HepG2 (cell line): Measurements from ENCODE around the gene RSAD2. TPM values are rescaled to one million over a fixed set of nuclear protein-coding genes. Genes with fewer than 3 reads are reported as not detected.

Experiments
- BORCS8-MEF2B ChIP-seq: sonication (generic); formaldehyde crosslinking; IDR thresholded peaks from 2 replicates; pipeline ENCODE4 v1.8.0; 2022; ENCODE audit warnings: mild to moderate bottlenecking, missing genetic modification reagents
- BRD4 ChIP-seq: sonication (generic); formaldehyde crosslinking; IDR thresholded peaks from 2 replicates; pipeline ENCODE4 v1.4.0; 2020; ENCODE audit warnings: missing genetic modification reagents
- CREBL2 ChIP-seq: sonication (generic); formaldehyde crosslinking; IDR thresholded peaks from 2 replicates; pipeline ENCODE4 v1.8.1; 2023; ENCODE audit warnings: missing genetic modification reagents, mild to moderate bottlenecking, borderline replicate concordance
- FUBP1 ChIP-seq: sonication (generic); formaldehyde crosslinking; IDR thresholded peaks from 2 replicates; pipeline ENCODE4 v1.5.1; 2020; ENCODE audit warnings: missing genetic modification reagents, mild to moderate bottlenecking, borderline replicate concordance
- GLI4 ChIP-seq: sonication (generic); formaldehyde crosslinking; IDR thresholded peaks from 2 replicates; pipeline ENCODE4 v1.5.1; 2020; ENCODE audit warnings: missing genetic modification reagents, mild to moderate bottlenecking, moderate library complexity, borderline replicate concordance
- GTF2F1 ChIP-seq: fragments of 150-350 bp; IDR thresholded peaks from 2 replicates; pipeline ENCODE4 v1.6.1; 2014; ENCODE audit warnings: low read length
- HMGXB4 ChIP-seq, 2 experiments: sonication (generic) in 1 of 2; formaldehyde crosslinking in 1 of 2; IDR thresholded peaks; 2 replicates each; pipeline versions ENCODE4 v1.4.0 to v1.6.1; 2018 to 2020; ENCODE audit warnings: missing genetic modification reagents in 2 of 2, borderline replicate concordance in 1 of 2, low read depth in 1 of 2, mild to moderate bottlenecking in 1 of 2, missing biosample characterization in 1 of 2
- HNRNPH1 ChIP-seq: fragments of 200-400 bp; formaldehyde crosslinking; optimal IDR thresholded peaks from 2 replicates; pipeline ENCODE3; 2017; ENCODE audit warnings: mild to moderate bottlenecking, low read depth, low read length
- IRF9 ChIP-seq: sonication (generic); formaldehyde crosslinking; IDR thresholded peaks from 2 replicates; pipeline ENCODE4 v1.8.0; 2022; ENCODE audit warnings: missing genetic modification reagents, mild to moderate bottlenecking, borderline replicate concordance
- RFX3 ChIP-seq: IDR thresholded peaks from 2 replicates; pipeline ENCODE4 v1.6.1; 2016; ENCODE audit warnings: missing biosample characterization, missing genetic modification reagents
- SIX4 ChIP-seq: sonication (generic); formaldehyde crosslinking; IDR thresholded peaks from 2 replicates; pipeline ENCODE4 v1.4.0; 2020; ENCODE audit warnings: missing genetic modification reagents
- SMYD3 ChIP-seq: sonication (generic); formaldehyde crosslinking; IDR thresholded peaks from 2 replicates; pipeline ENCODE4 v1.8.1; 2023; ENCODE audit warnings: mild to moderate bottlenecking, missing genetic modification reagents
- SNRNP70 ChIP-seq: fragments of 200-400 bp; formaldehyde crosslinking; IDR thresholded peaks from 2 replicates; pipeline ENCODE4 v1.6.1; 2017; ENCODE audit warnings: mild to moderate bottlenecking, low read depth, low read length, moderate library complexity
- SP4 ChIP-seq: sonication (generic); formaldehyde crosslinking; IDR thresholded peaks from 2 replicates; pipeline ENCODE4 v1.8.1; 2023; ENCODE audit warnings: mild to moderate bottlenecking, missing genetic modification reagents
- SSRP1 ChIP-seq: IDR thresholded peaks from 2 replicates; pipeline ENCODE4 v1.6.1; 2016; ENCODE audit warnings: control low read depth
- THAP7 ChIP-seq: sonication (generic); formaldehyde crosslinking; IDR thresholded peaks from 2 replicates; pipeline ENCODE4 v1.8.1; 2023; ENCODE audit warnings: mild to moderate bottlenecking, missing genetic modification reagents
- TP53 ChIP-seq: sonication (generic); formaldehyde crosslinking; conservative IDR thresholded peaks from 2 replicates; pipeline ENCODE4 v1.4.0; 2020; ENCODE audit warnings: missing genetic modification reagents
- ZNF296 ChIP-seq: sonication (generic); formaldehyde crosslinking; conservative IDR thresholded peaks from 2 replicates; pipeline ENCODE4 v1.5.0; 2020; ENCODE audit warnings: mild to moderate bottlenecking, missing genetic modification reagents
- ZNF383 ChIP-seq: sonication (generic); formaldehyde crosslinking; IDR thresholded peaks from 2 replicates; pipeline ENCODE4 v1.4.0; 2020; ENCODE audit warnings: missing genetic modification reagents, mild to moderate bottlenecking, borderline replicate concordance
- ZNF546 ChIP-seq: sonication (generic); formaldehyde crosslinking; conservative IDR thresholded peaks from 2 replicates; pipeline ENCODE4 v1.8.1; 2023; ENCODE audit warnings: mild to moderate bottlenecking, missing genetic modification reagents
- ZNF558 ChIP-seq: sonication (generic); formaldehyde crosslinking; IDR thresholded peaks from 2 replicates; pipeline ENCODE4 v1.9.0; 2022; ENCODE audit warnings: mild to moderate bottlenecking, missing genetic modification reagents, borderline replicate concordance
- ZNF777 ChIP-seq: sonication (generic); formaldehyde crosslinking; IDR thresholded peaks from 2 replicates; pipeline ENCODE4 v1.4.0; 2020; ENCODE audit warnings: missing genetic modification reagents
- ZNF782 ChIP-seq: sonication (generic); formaldehyde crosslinking; IDR thresholded peaks from 2 replicates; pipeline ENCODE4 v1.4.0; 2020; ENCODE audit warnings: missing genetic modification reagents, mild to moderate bottlenecking, borderline replicate concordance
- ZNF883 ChIP-seq: sonication (generic); formaldehyde crosslinking; IDR thresholded peaks from 2 replicates; pipeline ENCODE4 v1.5.1; 2020; ENCODE audit warnings: mild to moderate bottlenecking, missing genetic modification reagents; ENCODE audit errors: not compliant biosample characterization
- polyA plus RNA-seq, 8 experiments: library from polyadenylated mRNA; depleted of rRNA in 3 of 8; stranded (reverse) in 7 of 8; unstranded in 1 of 8; fragments of >200 nt; fragmentation: Illumina TruSeq in 4 of 8; extraction: Trizol in 4 of 8; gene quantifications; 2 replicates each; pipeline versions ENCODE4 v1.2.1 to v1.2.3, GENCODE V29; 2011 to 2016; ENCODE audit warnings: low read depth in 4 of 8, missing spikeins in 1 of 8, mixed read lengths in 1 of 8; ENCODE audit not compliant: insufficient read depth in 1 of 8
- total RNA-seq, 5 experiments: library from RNA; depleted of rRNA; stranded (reverse); fragments of >200 nt; fragmentation: Illumina TruSeq; extraction: Trizol; gene quantifications; 2 replicates each; pipeline ENCODE4 v1.2.3, GENCODE V29; 2016; ENCODE audit warnings: low read depth in 1 of 5

The RSAD2 gene
- total and polyA plus RNA-seq, 2 of the 13 experiments (the other 11 are each of a cell fraction or from before 2014, with no cell fraction given): 0.11 TPM; not detected in 1

GRCh38 chr2:6917071-6917760 lies 39.6 kb downstream of the RSAD2 start, which contains the start of gene RNF144A (continued):
- TF ChIP-seq TP53 (CRISPR knock-in tag): no peak
- no peak for TF ChIP-seq SSRP1 (CRISPR knock-in tag)
- peak; percentile 84 for TF ChIP-seq BORCS8-MEF2B (CRISPR knock-in tag)
- TF ChIP-seq SNRNP70: no peak
- no peak for TF ChIP-seq FUBP1 (CRISPR knock-in tag)
- TF ChIP-seq ZNF296: no peak
- TF ChIP-seq SIX4 (CRISPR knock-in tag): no peak
- TF ChIP-seq GLI4 (CRISPR knock-in tag): no peak
- no peak for TF ChIP-seq SP4 (CRISPR knock-in tag)
- no peak for TF ChIP-seq BRD4 (CRISPR knock-in tag)
- TF ChIP-seq ZNF883 (CRISPR knock-in tag): no peak
- no peak for TF ChIP-seq GTF2F1
- no peak for TF ChIP-seq ZNF777 (CRISPR knock-in tag)
- no peak for TF ChIP-seq ZNF558
- TF ChIP-seq HMGXB4 (CRISPR knock-in tag; IDR thresholded peaks at IDR 0.05; ENCODE audit: borderline replicate concordance in 1 of 2, low read depth in 1 of 2): peak in 1 of 2 experiments; percentile 62; a peak in 1 of 4 replicates
- no peak for TF ChIP-seq ZNF383 (CRISPR knock-in tag)
- no peak for TF ChIP-seq RFX3 (CRISPR knock-in tag)
- TF ChIP-seq HNRNPH1: no peak
- no peak for TF ChIP-seq CREBL2
- no peak for TF ChIP-seq IRF9 (CRISPR knock-in tag)
- TF ChIP-seq ZNF782 (CRISPR knock-in tag): no peak
- TF ChIP-seq ZNF546: no peak
- TF ChIP-seq SMYD3 (CRISPR knock-in tag): no peak
- TF ChIP-seq THAP7 (CRISPR knock-in tag): no peak
